ENCODE data around the gene SCRN2.

- TF ChIP-seq POLR2A (IDR thresholded peaks at IDR 0.05; ENCODE audit: low read depth, low read length) = no peak
- no peak for TF ChIP-seq POLR2AphosphoS5 (IDR thresholded peaks at IDR 0.05; ENCODE audit: low read depth, low read length)
These were observed 40.4 kb downstream of the SCRN2 start for GRCh38 chr17:47800686-47801085.
